HepG2 (cell line): Measurements from ENCODE around the gene BIRC7. TPM values are rescaled to one million over a fixed set of nuclear protein-coding genes. Genes with fewer than 3 reads are reported as not detected.

Experiments used
- AGO1 ChIP-seq: fragments of 200-400 bp; formaldehyde crosslinking; IDR thresholded peaks from 2 replicates; pipeline ENCODE4 v1.6.1; 2017; ENCODE audit warnings: mild to moderate bottlenecking, low read depth, low read length, moderate library complexity; ENCODE audit not compliant: poor library complexity, severe bottlenecking
- AHR ChIP-seq: IDR thresholded peaks from 2 replicates; pipeline ENCODE4 v1.6.1; 2018; ENCODE audit warnings: missing genetic modification reagents, missing compliant biosample characterization
- ATF3 ChIP-seq: sonication (generic); formaldehyde crosslinking; IDR thresholded peaks from 2 replicates; pipeline ENCODE4 v1.4.0; 2020; ENCODE audit warnings: missing genetic modification reagents
- ATF4 ChIP-seq, 2 experiments: fragments of 450-650 bp in 1 of 2; sonication (generic) in 1 of 2; formaldehyde crosslinking; IDR thresholded peaks; 2 replicates each; pipeline versions ENCODE4 v1.5.0 to v1.8.0; 2020 to 2022; ENCODE audit warnings: mild to moderate bottlenecking in 1 of 2, missing genetic modification reagents in 1 of 2
- CCDC6 ChIP-seq: sonication (generic); formaldehyde crosslinking; IDR thresholded peaks from 2 replicates; pipeline ENCODE4 v1.8.1; 2022; ENCODE audit warnings: mild to moderate bottlenecking, missing genetic modification reagents, moderate library complexity
- FOXM1 ChIP-seq: sonication (generic); formaldehyde crosslinking; IDR thresholded peaks from 2 replicates; pipeline ENCODE4 v1.5.0; 2020; ENCODE audit warnings: missing genetic modification reagents
- MYPOP ChIP-seq: sonication (generic); formaldehyde crosslinking; IDR thresholded peaks from 2 replicates; pipeline ENCODE4 v1.8.1; 2023; ENCODE audit warnings: mild to moderate bottlenecking, moderate library complexity, missing genetic modification reagents
- PHF21A ChIP-seq: sonication (generic); formaldehyde crosslinking; IDR thresholded peaks from 2 replicates; pipeline ENCODE4 v1.5.0; 2020; ENCODE audit warnings: mild to moderate bottlenecking, missing genetic modification reagents
- RELA ChIP-seq: sonication (generic); formaldehyde crosslinking; IDR thresholded peaks from 2 replicates; pipeline ENCODE4 v1.4.0; 2020; ENCODE audit warnings: missing genetic modification reagents
- REST ChIP-seq, 2 experiments: IDR thresholded peaks; 2 replicates each; pipeline ENCODE4 v1.6.1; 2011 to 2012; ENCODE audit warnings: low read length in 2 of 2, borderline replicate concordance in 1 of 2, low read depth in 1 of 2, mild to moderate bottlenecking in 1 of 2, moderate library complexity in 1 of 2
- RNF219 ChIP-seq: sonication (generic); formaldehyde crosslinking; IDR thresholded peaks from 2 replicates; pipeline ENCODE4 v1.5.0; 2020; ENCODE audit warnings: mild to moderate bottlenecking, missing genetic modification reagents
- SALL2 ChIP-seq: sonication (generic); formaldehyde crosslinking; IDR thresholded peaks from 2 replicates; pipeline ENCODE4 v1.8.1; 2023; ENCODE audit warnings: mild to moderate bottlenecking, missing genetic modification reagents, inconsistent platforms
- ZBTB7B ChIP-seq: sonication (generic); formaldehyde crosslinking; IDR thresholded peaks from 2 replicates; pipeline ENCODE4 v1.4.0; 2020; ENCODE audit warnings: missing genetic modification reagents
- ZEB1 ChIP-seq: IDR thresholded peaks from 2 replicates; pipeline ENCODE4 v1.6.1; 2012; ENCODE audit warnings: mild to moderate bottlenecking, low read depth, inconsistent platforms; ENCODE audit not compliant: insufficient replicate concordance
- ZNF24 ChIP-seq: fragments of 450-650 bp; IDR thresholded peaks from 2 replicates; pipeline ENCODE4 v1.6.1; 2017; ENCODE audit warnings: antibody characterized with exemption, mild to moderate bottlenecking
- ZNF3 ChIP-seq: IDR thresholded peaks from 2 replicates; pipeline ENCODE4 v1.7.0; 2017; ENCODE audit warnings: inconsistent platforms
- ZNF337 ChIP-seq: sonication (generic); formaldehyde crosslinking; IDR thresholded peaks from 2 replicates; pipeline ENCODE4 v1.5.1; 2020; ENCODE audit warnings: missing genetic modification reagents, low read depth, mild to moderate bottlenecking, borderline replicate concordance
- ZNF556 ChIP-seq: sonication (generic); formaldehyde crosslinking; IDR thresholded peaks from 2 replicates; pipeline ENCODE4 v1.4.0; 2020; ENCODE audit warnings: mild to moderate bottlenecking, missing genetic modification reagents, borderline replicate concordance
- ZNF619 ChIP-seq: sonication (generic); formaldehyde crosslinking; IDR thresholded peaks from 2 replicates; pipeline ENCODE4 v1.4.0; 2020; ENCODE audit warnings: mild to moderate bottlenecking, missing genetic modification reagents
- ZNF629 ChIP-seq: sonication (generic); formaldehyde crosslinking; conservative IDR thresholded peaks from 2 replicates; pipeline ENCODE4 v1.5.0; 2020; ENCODE audit warnings: missing genetic modification reagents
- ZNF660 ChIP-seq: sonication (generic); formaldehyde crosslinking; IDR thresholded peaks from 2 replicates; pipeline ENCODE4 v1.5.1; 2020; ENCODE audit warnings: mild to moderate bottlenecking, low read depth, missing genetic modification reagents, borderline replicate concordance
- ZNF777 ChIP-seq: sonication (generic); formaldehyde crosslinking; IDR thresholded peaks from 2 replicates; pipeline ENCODE4 v1.4.0; 2020; ENCODE audit warnings: missing genetic modification reagents
- ZNF792 ChIP-seq: IDR thresholded peaks from 2 replicates; pipeline ENCODE4 v1.6.1; 2016
- ZSCAN22 ChIP-seq: sonication (generic); formaldehyde crosslinking; IDR thresholded peaks from 2 replicates; pipeline ENCODE4 v1.4.0; 2020; ENCODE audit warnings: mild to moderate bottlenecking, missing genetic modification reagents
- polyA plus RNA-seq, 8 experiments: library from polyadenylated mRNA; depleted of rRNA in 3 of 8; stranded (reverse) in 7 of 8; unstranded in 1 of 8; fragments of >200 nt; fragmentation: Illumina TruSeq in 4 of 8; extraction: Trizol in 4 of 8; gene quantifications; 2 replicates each; pipeline versions ENCODE4 v1.2.1 to v1.2.3, GENCODE V29; 2011 to 2016; ENCODE audit warnings: low read depth in 4 of 8, missing spikeins in 1 of 8, mixed read lengths in 1 of 8; ENCODE audit not compliant: insufficient read depth in 1 of 8
- total RNA-seq, 5 experiments: library from RNA; depleted of rRNA; stranded (reverse); fragments of >200 nt; fragmentation: Illumina TruSeq; extraction: Trizol; gene quantifications; 2 replicates each; pipeline ENCODE4 v1.2.3, GENCODE V29; 2016; ENCODE audit warnings: low read depth in 1 of 5

The BIRC7 gene
- total and polyA plus RNA-seq, 2 of the 13 experiments (the other 11 are each of a cell fraction or from before 2014, with no cell fraction given), result 0.27 to 5.1 TPM

- TF ChIP-seq REST (IDR thresholded peaks at IDR 0.05; ENCODE audit: borderline replicate concordance in 1 of 2, low read depth in 1 of 2, low read length in 2 of 2), result no peak
- TF ChIP-seq ZNF660 (CRISPR knock-in tag), result no peak
- no peak for TF ChIP-seq ZNF3 (CRISPR knock-in tag)
- TF ChIP-seq ATF4 (CRISPR knock-in tag; IDR thresholded peaks at IDR 0.05), result no peak
- TF ChIP-seq ZBTB7B, result no peak; the same call in 1 of the 2 replicates
- TF ChIP-seq PHF21A, result no peak
- no peak for TF ChIP-seq SALL2 (CRISPR knock-in tag)
- no peak for TF ChIP-seq ATF3 (CRISPR knock-in tag)
- no peak for TF ChIP-seq AGO1
- peak; percentile 30; the same call in 1 of the 2 replicates for TF ChIP-seq MYPOP (CRISPR knock-in tag)
- no peak for TF ChIP-seq ZNF629 (CRISPR knock-in tag)
- no peak for TF ChIP-seq ZNF777 (CRISPR knock-in tag)
- TF ChIP-seq ZEB1, result no peak
- TF ChIP-seq AHR, result peak; percentile 64; the same call in 1 of the 2 replicates
- TF ChIP-seq ZSCAN22, result no peak
- TF ChIP-seq RELA (CRISPR knock-in tag), result no peak
- no peak for TF ChIP-seq FOXM1 (CRISPR knock-in tag)
- no peak for TF ChIP-seq ZNF556 (CRISPR knock-in tag)
- TF ChIP-seq ZNF337 (CRISPR knock-in tag), result no peak
- no peak for TF ChIP-seq CCDC6 (CRISPR knock-in tag)
- peak; percentile 40; the same call in 1 of the 2 replicates for TF ChIP-seq ZNF619 (CRISPR knock-in tag)
- TF ChIP-seq ZNF24, result no peak
- no peak for TF ChIP-seq RNF219
- TF ChIP-seq ZNF792, result no peak
Measured at GRCh38 chr20:63235399-63235983, at the start of gene BIRC7 (continued).
